GM12865 (cell line): Measurements from ENCODE around the gene RFPL4AL1.
A peak's percentile ranks its signal among the peaks of the same experiment; 100 is the strongest.
"Not testable (repeated sequence)": the region's sequence is repeated elsewhere in the genome, so short reads cannot be mapped to it uniquely, and the experiment has no call there.

Experiments
- DNase-seq: peaks from one replicate; pipeline ENCODE4 v3.0.0; 2010; ENCODE audit warnings: low read depth
- H3K4me3 ChIP-seq: 2 replicates; pipeline ENCODE4 v1.5.1; 2011; ENCODE audit warnings: mild to moderate bottlenecking, low read depth, low read length, control low read depth
- TF ChIP-seq, protein P1 (sequence below): IDR thresholded peaks from 2 replicates; pipeline ENCODE4 v1.5.1; 2011; ENCODE audit warnings: low read length, control low read depth, low read depth, inconsistent platforms; ENCODE audit not compliant: insufficient read depth; ENCODE audit errors: missing control alignments

Gene RFPL4AL1

DNA sequence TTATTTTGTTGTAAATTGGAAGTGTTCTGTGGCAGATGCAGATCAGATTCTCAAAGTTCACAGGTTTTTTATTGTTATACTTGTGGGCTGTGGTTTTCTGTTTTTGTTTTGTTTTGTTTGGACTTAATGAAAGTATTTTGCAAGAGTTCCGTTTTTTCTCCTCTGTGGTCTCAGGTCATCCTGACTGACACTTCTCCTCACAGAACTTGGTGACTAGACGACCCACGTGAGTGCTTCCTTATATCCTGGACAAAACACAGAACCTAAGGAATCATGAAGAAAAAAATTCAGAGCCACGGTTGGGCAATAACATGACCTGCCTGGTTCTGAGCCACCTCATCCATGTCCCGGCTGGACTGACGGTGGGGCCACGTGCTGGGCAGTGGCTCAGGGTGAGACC, 2.5 kb upstream of the RFPL4AL1 start:
- TF ChIP-seq, protein P1, sequence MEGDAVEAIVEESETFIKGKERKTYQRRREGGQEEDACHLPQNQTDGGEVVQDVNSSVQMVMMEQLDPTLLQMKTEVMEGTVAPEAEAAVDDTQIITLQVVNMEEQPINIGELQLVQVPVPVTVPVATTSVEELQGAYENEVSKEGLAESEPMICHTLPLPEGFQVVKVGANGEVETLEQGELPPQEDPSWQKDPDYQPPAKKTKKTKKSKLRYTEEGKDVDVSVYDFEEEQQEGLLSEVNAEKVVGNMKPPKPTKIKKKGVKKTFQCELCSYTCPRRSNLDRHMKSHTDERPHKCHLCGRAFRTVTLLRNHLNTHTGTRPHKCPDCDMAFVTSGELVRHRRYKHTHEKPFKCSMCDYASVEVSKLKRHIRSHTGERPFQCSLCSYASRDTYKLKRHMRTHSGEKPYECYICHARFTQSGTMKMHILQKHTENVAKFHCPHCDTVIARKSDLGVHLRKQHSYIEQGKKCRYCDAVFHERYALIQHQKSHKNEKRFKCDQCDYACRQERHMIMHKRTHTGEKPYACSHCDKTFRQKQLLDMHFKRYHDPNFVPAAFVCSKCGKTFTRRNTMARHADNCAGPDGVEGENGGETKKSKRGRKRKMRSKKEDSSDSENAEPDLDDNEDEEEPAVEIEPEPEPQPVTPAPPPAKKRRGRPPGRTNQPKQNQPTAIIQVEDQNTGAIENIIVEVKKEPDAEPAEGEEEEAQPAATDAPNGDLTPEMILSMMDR, result no peak
- no peak for DNase-seq
- no peak overlapping the region for H3K4me3 ChIP-seq

DNA sequence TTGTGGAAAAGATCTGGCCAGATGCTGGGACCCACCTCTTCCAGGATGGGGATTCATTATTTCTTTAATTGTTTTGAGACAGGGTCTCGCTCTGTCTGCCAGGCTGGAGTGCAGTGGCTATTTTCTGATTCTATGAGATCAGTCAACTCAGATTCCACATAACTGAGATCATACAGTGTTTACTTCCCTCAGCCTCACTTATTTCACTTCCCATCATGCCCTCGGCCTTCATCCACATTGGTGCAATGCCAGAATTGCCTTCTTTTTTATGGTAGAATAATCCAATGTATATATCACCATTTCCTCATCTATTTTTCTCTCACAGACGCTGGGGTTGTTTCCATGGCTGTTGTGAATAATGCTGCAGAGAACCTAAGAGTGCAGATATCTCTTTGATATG, 714 bp downstream of the RFPL4AL1 start:
- not testable (repeated sequence) for DNase-seq, H3K4me3 ChIP-seq

DNA sequence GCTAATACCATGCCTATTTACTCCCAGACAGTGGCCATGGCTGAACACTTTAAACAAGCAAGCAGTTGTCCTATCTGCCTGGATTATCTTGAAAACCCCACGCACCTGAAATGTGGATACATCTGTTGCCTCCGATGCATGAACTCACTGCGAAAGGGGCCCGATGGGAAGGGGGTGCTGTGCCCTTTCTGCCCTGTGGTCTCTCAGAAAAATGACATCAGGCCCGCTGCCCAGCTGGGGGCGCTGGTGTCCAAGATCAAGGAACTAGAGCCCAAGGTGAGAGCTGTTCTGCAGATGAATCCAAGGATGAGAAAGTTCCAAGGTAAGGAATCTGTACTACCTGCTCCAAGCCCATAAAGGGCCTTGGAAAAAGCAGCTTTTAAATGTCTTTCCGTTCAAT, 8.6 kb downstream of the RFPL4AL1 start:
- TF ChIP-seq, protein P1, result peak; percentile 21
- H3K4me3 ChIP-seq, result no peak overlapping the region
- DNase-seq, result peak; percentile 9

- no peak overlapping the region for H3K4me3 ChIP-seq
- TF ChIP-seq, protein P1, result no peak
- DNase-seq, result no peak
These were observed 9.4 kb downstream of the RFPL4AL1 start for GRCh38 chr19:55778331-55778730.

DNA sequence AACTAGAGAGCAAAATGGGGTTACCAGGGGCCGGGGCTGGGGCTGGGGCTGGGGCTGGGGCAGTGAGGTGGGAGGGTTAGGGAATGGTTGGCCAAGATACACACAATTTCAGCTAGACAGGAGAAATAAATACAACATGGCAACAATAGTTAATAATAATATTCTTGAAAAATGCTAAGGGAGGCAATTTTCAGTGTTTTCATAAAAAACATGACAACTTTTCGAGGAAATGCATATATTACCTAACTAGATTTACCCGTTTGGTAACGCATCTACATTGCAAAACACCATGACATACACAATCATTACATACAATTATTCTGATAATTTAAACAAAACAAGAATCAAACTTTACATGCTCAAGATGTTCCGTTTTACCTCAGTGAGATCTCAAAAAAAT, 12.2 kb downstream of the RFPL4AL1 start:
- no peak overlapping the region for H3K4me3 ChIP-seq
- DNase-seq, result no peak
- TF ChIP-seq, protein P1, result no peak

DNA sequence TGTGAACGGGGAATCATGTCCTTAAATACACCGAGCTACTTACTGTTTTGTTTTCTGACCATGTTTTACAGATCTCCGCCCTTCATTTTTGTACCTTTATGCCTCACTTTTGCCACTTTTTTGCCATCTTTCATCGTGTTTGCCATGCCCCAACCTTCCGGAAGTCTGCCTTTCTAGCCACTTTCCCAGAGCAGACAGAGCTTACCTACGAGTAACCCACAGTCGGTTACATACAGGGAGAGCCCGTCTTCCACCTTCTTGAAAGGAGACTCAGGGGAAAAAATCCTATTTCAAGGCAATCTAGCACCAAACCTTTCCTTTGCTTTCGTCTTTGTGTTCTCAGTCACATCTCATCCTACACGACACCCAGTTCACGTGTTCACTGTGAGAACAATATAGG, 26.1 kb downstream of the RFPL4AL1 start:
- no peak for DNase-seq
- TF ChIP-seq, protein P1, result no peak
- no peak overlapping the region for H3K4me3 ChIP-seq

DNA sequence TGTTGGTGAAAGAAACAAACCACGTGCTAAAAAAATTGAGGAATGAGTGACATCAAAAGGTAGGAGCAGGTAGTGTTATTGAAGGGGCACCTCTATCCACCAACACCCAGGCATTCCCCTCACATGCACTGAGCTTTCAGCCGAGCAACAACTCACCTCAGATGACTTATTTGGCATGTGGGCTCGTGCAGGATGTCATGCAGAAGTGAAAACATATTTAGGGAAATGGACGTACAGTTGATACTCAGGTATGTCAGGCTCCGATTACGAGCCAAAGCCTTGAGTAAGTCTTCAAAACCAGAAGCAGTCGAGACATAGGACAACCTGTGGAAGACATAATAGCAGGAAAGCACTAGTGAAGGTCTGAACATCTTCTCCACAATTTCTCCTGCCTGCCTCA, 32.5 kb downstream of the RFPL4AL1 start:
- DNase-seq, result peak; percentile 10
- no peak overlapping the region for H3K4me3 ChIP-seq
- TF ChIP-seq, protein P1, result no peak
